Umbilical cord (tissue), 2 donors: ENCODE measurements around the gene IQCF5. TPM values are rescaled to one million over a fixed set of nuclear protein-coding genes. Genes with fewer than 3 reads are reported as not detected.
"Not testable (repeated sequence)": the region's sequence is repeated elsewhere in the genome, so short reads cannot be mapped to it uniquely, and the experiment has no call there.

Source experiments
- DNase-seq: peaks from one replicate; pipeline ENCODE4 v3.0.0-alpha.2; 2015; ENCODE audit warnings: low spot score
- total RNA-seq: library from RNA; depleted of rRNA; stranded (reverse); fragments of >200 nt; gene quantifications from one replicate; pipeline ENCODE4 v1.2.3, GENCODE V29; 2014; ENCODE audit warnings: low replicate concordance; ENCODE audit not compliant: insufficient read depth

Gene IQCF5
- 18.3 TPM for total RNA-seq

DNA sequence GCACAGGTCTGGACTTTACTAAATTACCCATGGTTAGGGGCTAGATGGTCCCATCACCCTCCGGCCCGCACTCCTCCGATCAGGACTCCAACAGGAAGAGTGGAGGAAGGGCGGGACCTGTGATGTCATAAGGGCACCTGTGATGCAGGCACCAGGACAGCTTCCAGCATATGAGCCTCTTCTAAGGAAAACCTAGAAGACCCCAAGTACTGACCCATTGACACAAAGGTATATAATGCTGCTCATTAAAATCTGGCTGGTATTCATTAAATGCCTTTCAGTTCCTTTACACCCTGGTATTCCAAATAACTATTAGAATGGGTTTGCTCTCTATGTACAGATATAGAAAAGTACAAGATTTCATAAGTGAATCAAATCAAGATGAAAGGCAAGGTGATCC lies at the start of gene IQCF5:
IQCF5 (minus strand) TSS at position 101 of the 400 bp plus-strand sequence; CDS start at position 31, 70 bp downstream.
- no peak for DNase-seq

DNA sequence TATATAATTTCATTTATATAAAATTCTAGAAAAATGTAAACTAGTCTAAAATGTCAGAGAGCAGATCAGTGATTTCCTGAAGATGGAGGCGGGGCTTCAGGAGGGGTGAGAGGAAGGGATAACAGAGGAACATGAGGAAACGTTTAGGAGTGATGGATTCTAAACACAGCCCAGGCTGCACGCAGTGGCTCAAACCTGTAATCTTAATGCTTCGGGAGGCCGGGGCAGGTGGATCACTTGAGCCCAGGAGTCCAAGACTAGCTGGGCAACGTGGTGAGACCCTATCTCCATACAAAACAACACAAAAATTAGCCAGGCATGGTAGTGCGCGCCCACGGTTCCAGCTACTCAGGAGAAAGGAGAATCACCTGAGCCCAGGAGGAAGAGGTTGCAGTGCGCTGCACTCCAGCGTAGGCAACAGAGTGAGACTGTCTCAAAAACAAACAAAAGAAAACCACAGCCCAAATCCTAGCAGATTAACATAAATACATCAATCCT lies 45.7 kb upstream of the IQCF5 start:
- DNase-seq = no peak

DNA sequence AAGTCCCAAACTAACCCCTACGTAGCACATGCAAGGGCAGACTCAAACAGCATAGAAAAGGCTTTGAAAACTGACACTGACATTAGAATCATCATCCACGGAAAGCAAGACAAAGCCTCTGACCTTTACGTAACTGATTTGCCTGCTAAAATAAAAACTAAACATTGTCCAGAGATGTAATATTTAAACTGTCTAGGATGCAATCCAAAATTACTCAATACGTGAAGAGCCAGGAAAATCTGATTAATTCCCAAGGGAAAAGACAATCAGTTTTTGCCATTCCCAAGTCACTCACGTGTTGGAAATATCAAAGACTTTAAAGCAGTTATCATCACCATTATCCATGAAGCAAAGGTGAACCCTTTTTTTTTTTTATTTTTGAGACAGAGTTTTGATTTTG lies 41.0 kb upstream of the IQCF5 start:
- no peak for DNase-seq

DNA sequence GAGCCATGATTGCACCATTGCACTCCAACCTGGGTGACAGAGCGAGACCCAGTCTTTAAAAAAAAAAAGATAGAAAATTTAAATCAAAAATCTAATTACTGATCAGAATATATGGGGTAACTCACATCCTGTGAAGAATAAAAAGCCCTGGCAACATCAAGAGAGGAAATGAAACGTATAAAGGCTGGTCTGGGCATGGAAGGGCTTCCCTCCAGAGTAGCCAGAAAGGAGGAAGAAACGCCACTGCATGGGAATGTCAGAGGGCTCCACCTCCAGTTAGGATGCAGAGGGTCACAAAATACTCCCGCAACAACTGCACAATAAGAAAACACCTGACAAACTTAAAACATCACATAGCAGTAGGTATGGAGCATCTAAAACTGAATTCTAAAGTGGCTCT lies 32.6 kb upstream of the IQCF5 start:
- no peak for DNase-seq

DNA sequence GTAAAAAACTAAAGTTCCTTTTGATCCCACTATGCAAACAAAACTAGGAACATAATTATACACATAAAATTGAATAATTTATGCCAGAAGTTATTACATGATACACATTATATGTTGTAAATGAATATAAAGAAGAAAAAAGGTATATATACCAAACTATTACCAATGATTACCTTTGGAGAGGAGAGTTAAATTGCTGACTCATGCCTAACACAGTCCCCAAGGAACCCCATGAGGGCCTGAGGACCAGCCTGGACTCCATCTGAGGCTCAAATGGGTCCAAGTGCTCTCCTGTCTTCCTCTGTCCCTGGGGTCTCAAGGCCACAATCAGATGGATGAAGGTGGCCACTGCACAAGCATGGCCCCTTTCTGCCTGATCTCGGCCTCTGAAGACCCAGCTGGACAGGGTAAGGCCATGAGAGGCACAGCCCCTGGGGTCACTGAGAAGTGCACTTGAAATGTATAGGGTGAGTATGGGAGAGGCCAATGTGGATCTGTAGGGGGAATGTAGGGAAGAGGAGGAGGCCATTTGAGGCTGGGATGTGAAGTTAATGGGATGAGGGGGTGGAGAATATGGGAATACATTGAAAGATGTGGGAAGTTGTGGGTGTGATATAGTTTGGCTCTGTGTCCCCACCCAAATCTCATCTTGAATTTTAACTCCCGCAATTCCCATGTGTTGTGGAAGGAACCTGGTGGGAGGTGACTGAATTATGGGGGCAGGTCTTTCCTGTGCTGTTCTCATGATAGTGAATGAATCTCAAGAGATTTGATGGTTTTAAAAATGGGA lies 28.8 kb upstream of the IQCF5 start:
- DNase-seq = no peak

- not testable (repeated sequence) for DNase-seq
These were observed 27.0 kb upstream of the IQCF5 start for GRCh38 chr3:51902361-51902760.

- not testable (repeated sequence) for DNase-seq
These were observed 24.6 kb upstream of the IQCF5 start for GRCh38 chr3:51900043-51900442.

DNA sequence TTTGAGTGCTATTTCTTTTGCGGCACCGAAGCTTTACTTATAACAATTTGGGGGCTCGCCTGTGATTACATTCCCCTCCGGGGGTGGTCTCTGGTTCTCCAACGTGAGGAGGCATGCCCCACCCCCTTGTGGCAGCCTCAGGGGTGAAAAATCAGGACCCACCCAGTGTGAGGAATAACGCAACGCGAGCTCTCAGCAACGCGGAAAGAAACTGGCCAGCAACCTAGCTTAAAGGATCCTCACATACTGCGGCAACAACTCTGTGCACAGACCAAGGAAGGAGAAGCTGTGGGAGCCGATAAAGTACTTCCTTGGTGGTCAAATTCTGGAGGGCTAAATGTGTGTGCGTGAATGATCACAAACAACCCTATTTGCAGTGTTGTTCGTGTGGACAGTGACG lies 22.0 kb upstream of the IQCF5 start:
- DNase-seq = no peak

DNA sequence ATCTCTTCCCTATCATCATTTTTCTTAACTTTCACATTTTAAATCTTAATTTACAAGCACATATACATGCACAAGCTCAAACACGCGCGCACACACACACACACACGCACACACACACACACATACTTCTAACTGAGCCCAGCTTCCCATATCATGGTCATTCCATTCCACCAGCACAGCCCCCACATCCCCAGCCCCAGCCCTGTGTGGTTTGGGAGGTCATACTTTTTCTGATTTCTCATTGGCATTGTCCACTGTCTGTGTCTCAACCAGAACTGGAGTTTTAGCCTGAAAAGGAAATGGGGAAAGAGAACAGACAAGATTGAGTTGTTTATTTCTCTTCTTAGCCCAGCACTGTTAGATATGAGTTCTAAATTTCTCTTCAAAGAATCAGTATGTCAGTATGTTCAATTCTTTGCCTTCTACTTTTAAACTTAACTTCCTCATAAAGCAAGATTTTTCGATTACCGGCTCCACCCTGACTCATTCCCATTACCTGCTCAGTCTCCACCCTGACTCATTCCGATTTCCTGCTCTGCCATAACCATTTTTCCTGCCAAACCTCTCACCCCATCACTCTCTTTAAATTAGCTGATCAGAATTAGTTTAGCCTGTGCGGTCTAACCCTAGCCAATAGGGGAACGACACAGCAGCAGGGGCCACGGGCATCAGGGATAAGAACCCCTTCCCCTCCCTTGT lies 21.4 kb upstream of the IQCF5 start:
- no peak for DNase-seq

- no peak for DNase-seq
These were observed 19.5 kb upstream of the IQCF5 start for GRCh38 chr3:51894939-51895338.

DNA sequence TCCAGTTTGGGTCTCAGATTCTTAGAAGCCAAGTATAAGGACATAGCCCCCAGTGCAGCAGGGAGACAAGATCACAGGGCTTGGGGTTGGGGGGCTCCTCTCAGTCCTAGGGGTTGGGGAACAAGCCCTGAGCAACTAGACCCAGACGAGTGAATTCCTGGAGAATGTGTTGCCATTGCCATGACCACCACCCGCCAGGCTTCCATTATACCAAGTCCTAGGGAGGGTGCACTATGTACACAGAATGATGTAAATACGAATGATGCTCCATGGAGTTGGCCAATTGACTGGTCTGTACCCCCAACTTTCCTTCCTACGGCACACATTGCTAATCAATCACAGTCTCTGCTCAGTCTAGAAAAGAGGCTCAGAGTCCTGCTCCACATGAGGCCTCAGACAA lies 19.0 kb upstream of the IQCF5 start:
- DNase-seq = no peak

GRCh38 chr3:51891242-51892039 lies 16.0 kb upstream of the IQCF5 start:
- DNase-seq = no peak

DNA sequence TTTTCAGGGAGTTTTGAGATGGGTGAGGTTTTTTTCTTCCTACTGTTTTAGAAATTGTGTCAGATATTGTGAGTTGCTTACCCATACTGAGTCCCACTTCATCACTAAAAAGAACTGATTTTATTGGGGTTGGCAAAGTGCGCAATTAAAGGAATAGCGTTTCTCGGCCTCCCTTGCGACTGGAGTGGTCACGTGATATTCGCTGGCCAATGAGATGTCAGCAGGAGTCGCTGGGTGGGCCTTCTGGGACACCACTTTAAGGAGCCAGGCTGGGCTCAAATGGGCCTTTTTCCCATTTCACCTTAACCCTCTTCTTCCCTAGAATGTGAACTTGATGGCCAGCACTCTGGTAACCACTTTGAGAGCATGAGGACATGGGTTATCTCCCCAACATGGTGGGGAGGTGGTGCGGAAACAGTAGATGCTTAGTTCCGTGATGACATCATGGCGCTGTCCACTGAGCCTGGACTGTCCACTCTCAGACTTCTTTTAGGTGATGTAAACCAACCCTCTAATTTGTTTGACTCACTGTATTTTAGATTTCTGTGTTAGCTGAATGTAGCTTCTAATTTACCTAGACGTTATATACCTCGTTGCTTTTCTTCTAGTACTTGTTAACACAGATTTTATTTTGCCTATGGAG lies 13.2 kb upstream of the IQCF5 start:
- no peak for DNase-seq

- DNase-seq = no peak
These were observed 12.2 kb upstream of the IQCF5 start for GRCh38 chr3:51887620-51888019.

GRCh38 chr3:51886447-51886846 lies 11.0 kb upstream of the IQCF5 start:
- no peak for DNase-seq

DNA sequence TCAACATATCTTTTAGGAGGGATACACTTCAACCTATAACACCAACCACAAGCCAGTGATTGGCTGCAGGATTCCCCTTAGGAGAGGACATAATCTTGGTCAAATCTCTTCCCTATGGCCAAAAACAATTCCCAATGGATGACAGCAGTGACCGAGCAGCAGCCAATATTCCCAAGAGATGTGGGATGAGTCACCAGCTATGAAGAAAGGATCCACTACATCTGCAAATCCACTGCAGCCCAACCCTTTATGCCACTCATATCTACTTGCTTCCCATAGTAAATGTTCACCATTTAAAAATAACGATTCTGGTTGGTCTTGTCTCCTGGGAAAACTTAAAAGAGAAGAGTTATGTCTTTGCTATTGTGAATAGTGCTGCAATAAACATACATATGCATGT lies 4.5 kb upstream of the IQCF5 start:
- no peak for DNase-seq

- no peak for DNase-seq
These were observed 785 bp upstream of the IQCF5 start for GRCh38 chr3:51876186-51876585.

DNA sequence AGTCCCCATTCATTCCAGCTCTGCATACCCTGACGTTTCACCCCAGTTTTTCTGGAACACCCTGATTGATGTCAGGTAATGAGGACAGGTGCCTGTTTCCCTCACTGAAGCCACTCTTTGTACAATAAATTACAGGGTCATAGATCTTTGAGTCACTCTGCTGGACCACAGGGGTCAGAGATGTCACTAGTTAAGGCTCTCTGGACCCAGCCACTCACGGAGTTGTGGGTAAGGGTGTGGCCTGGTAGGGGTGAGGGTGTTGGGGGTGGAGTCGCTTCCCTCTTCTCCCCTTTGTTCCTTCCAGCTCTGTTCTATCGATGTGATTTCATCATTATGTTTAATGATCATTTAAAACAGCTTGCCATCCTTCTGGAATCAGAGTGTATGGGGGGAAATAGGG lies 512 bp downstream of the IQCF5 start:
- DNase-seq = no peak

DNA sequence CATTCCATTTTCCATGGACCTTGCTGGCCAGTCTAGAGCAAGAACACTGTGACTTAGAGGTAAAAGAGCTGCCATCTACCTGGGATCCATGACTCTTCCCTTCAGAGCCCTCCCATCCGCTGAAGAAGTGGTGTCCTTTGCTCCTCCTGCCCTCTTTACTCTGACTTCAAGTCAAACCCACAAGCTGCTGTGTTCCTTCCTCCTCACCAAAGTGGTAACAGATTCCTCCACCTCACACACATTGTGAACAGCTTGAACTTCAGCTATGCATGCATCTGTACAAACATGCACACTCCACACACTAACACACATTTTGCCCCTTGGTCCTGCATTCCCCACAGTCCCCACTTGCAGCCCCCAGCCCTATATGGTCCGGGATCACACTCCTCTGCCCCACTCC lies 990 bp downstream of the IQCF5 start:
- DNase-seq = no peak

DNA sequence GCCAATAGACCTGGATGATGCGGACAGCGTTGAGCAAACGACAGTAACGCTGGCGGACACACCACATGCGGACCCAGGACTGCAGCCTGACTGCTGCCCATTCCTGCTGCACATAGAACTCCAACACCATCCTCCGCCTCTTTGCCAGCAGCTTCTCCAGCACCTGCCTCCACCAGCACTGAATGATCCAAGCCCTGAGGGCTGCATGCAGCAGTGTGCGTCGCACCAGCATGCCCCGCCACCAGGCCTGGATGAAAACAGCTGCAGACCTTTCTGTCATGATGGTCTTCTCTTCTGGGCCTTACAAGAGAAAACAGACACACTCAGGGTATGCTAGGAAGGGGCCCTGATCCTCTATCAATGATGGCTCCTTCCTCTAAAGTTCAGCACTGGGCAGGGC lies 1.5 kb downstream of the IQCF5 start:
- no peak for DNase-seq

DNA sequence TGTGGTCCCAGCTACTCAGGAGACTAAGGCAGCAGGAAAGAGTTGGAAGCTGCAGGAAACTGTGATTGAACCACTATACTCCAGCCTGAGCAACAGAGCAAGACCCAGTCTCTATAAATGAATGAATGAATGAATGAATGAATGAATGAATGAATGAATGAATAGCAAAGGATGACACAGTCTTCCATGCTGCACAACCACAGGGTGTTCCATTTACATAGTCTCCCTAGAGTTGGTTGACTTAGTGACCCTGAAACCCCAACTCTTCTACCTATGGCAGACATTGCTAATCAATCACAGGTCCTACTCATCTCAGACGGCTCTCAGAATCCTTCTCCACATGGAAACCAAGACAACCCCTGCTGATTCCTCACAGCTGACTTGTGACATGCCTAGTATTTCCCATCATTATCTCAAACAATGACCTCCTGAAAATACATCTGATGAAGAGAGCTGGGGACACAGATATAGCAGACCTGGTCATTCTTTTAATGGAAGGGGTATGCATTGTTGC lies 2.1 kb downstream of the IQCF5 start:
- DNase-seq = no peak
